ENCODE measurements around the gene COX7A1.
"Not testable (repeated sequence)": the region's sequence is repeated elsewhere in the genome, so short reads cannot be mapped to it uniquely, and the experiment has no call there.

Gene COX7A1

GRCh38 chr19:36142496-36142895 lies 9.8 kb downstream of the COX7A1 start:
- intact Hi-C loops (cut with DNase I), result no loop called here
- peak in 1 of 10 donors; percentile 41 for DNase-seq

GRCh38 chr19:36142046-36142445 lies 10.2 kb downstream of the COX7A1 start:
- intact Hi-C loops (cut with DNase I), result no loop called here
- DNase-seq, result peak in 1 of 10 donors; percentile 41

- intact Hi-C loops (cut with DNase I), result no loop called here
These were observed 11.0 kb downstream of the COX7A1 start for GRCh38 chr19:36141039-36141927.

GRCh38 chr19:36140304-36141038 lies 11.8 kb downstream of the COX7A1 start:
- intact Hi-C loops (cut with DNase I), result no loop called here
- peak in 5 of 10 donors; percentile 19 to 88 (median 42) for DNase-seq

More at GRCh38 chr19:36141039-36141927, 11.0 kb downstream of the COX7A1 start:
- DNase-seq, result peak; percentile 57 to 97 (median 74)

- intact Hi-C loops (cut with DNase I), result no loop called here
- DNase-seq, result peak; percentile 96 to 100 (median 98)
These were observed 12.6 kb downstream of the COX7A1 start, which contains the start of gene CAPNS1 for GRCh38 chr19:36139473-36140303. TSS of gene CAPNS1 (plus strand) at chr19:36140066. CDS start at chr19:36141012, 946 bp downstream.

- intact Hi-C loops (cut with DNase I), result no loop called here
- peak in 1 of 10 donors; percentile 18 for DNase-seq
These were observed 13.2 kb downstream of the COX7A1 start for GRCh38 chr19:36139120-36139472.

GRCh38 chr19:36136964-36137686 lies 15.1 kb downstream of the COX7A1 start:
- peak in 1 of 10 donors; percentile 42 for DNase-seq
- intact Hi-C loops (cut with DNase I), result no loop called here

- peak in 2 of 10 donors; percentile 8 to 42 for DNase-seq
- intact Hi-C loops (cut with DNase I), result not testable (repeated sequence)
These were observed 17.4 kb downstream of the COX7A1 start for GRCh38 chr19:36134867-36135266.

- DNase-seq; intact Hi-C loops (cut with DNase I): not testable (repeated sequence)
These were observed 21.0 kb downstream of the COX7A1 start for GRCh38 chr19:36131221-36131620.

- DNase-seq, result no peak
- intact Hi-C loops (cut with DNase I), result loop anchor here (2.0 to 5.0 kb wide), 2 partner anchors 14 to 66 kb away; partner anchors contain the start of genes POLR2I and TBCB
These were observed 23.9 kb downstream of the COX7A1 start for GRCh38 chr19:36128392-36128736.

GRCh38 chr19:36125557-36125956 lies 26.7 kb downstream of the COX7A1 start:
- intact Hi-C loops (cut with DNase I), result loop anchor here (5.0 kb wide), 1 partner anchor 63 kb away; no protein-coding TSS in a partner anchor
- DNase-seq, result no peak

GRCh38 chr19:36121486-36122124 lies 30.6 kb downstream of the COX7A1 start:
- intact Hi-C loops (cut with DNase I), result no loop called here
- no peak for DNase-seq

GRCh38 chr19:36120984-36121358 lies 31.3 kb downstream of the COX7A1 start:
- no peak for DNase-seq

GRCh38 chr19:36120092-36120983 lies 31.9 kb downstream of the COX7A1 start:
- DNase-seq, result no peak
- intact Hi-C loops (cut with DNase I), result no loop called here

More at GRCh38 chr19:36120984-36121358, 31.3 kb downstream of the COX7A1 start:
- intact Hi-C loops (cut with DNase I), result no loop called here

- DNase-seq, result no peak
- intact Hi-C loops (cut with DNase I), result no loop called here
These were observed 36.0 kb downstream of the COX7A1 start for GRCh38 chr19:36116344-36116637.

GRCh38 chr19:36115453-36116343 lies 36.5 kb downstream of the COX7A1 start, which contains the start of gene TBCB:
TSS of gene TBCB (plus strand) at chr19:36115468. CDS start at chr19:36115561, 93 bp downstream.
- intact Hi-C loops (cut with DNase I), result loop anchor here (2.0 kb wide), 1 partner anchor 13 kb away; no protein-coding TSS in a partner anchor
- DNase-seq, result no peak

Measured in posterior cingulate gyrus (tissue), 11 donors.